Measurements from ENCODE around the gene TMEM232. TPM values are rescaled to one million over a fixed set of nuclear protein-coding genes. Genes with fewer than 3 reads are reported as not detected.

TMEM232 gene
- total RNA-seq, 1 experiment from 2014 or later: 1.6 TPM

DNA sequence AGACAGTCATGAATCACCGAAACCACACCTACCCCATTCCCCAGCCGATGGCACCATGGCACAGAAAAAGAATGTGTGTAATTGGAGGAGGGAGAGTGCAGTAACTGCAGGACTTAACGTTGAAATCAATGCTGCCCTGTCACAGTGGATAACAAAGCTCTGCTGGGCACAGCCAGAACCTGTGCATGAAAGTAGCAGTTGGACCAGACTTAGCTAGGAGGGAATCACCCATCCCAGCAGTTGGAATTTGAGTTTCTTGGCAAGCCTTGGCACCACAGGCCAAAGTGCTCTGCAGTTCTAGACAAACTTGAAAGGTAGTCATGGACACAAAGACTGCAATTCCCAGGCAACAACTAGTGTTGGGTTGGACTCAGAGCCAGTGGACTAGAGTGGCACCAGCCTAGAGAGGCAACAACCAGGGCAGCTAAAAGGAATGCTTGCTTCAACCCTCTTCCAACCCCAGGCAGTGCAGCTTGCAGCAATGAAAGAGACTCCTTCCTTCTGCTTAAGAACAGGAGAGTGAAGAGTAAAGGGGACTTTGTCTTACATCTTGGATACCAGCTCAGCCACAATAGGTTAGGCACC lies 19.1 kb downstream of the TMEM232 start:
- Histone ChIP-seq H2AK5ac (ENCODE audit: insufficient read length, low read length) (no peak overlapping the region), H4K5ac (ENCODE audit: insufficient read length, low read depth, low read length) (no peak overlapping the region), H3K27ac (ENCODE audit: insufficient read length, low read depth, low read length) (no peak overlapping the region), H3K4ac (ENCODE audit: low read depth, low read length) (no peak overlapping the region), H2BK20ac (ENCODE audit: low read depth, low read length, poor library complexity, severe bottlenecking) (no peak overlapping the region), H3K4me1 (ENCODE audit: insufficient read depth, low read length) (no peaks in the 10 kb centered on the region), H3K14ac (ENCODE audit: insufficient read depth, low read length) (no peak overlapping the region; the same call in 1 of the 2 replicates), H2BK120ac (ENCODE audit: low read depth, low read length, poor library complexity, severe bottlenecking) (no peak overlapping the region), H2BK12ac (ENCODE audit: insufficient read length, low read depth, low read length) (no peak overlapping the region), H4K8ac (replicated peaks; ENCODE audit: insufficient read length, low read depth, low read length) (no peak overlapping the region), H3K23me2 (ENCODE audit: insufficient read length, low read depth, low read length, poor library complexity, severe bottlenecking) (no peaks in the 10 kb centered on the region), H3K79me2 (ENCODE audit: insufficient read depth, low read length) (no peaks in the 10 kb centered on the region), H3K4me2 (ENCODE audit: insufficient read depth, insufficient read length, low read length) (no peak overlapping the region), H3K23ac (ENCODE audit: insufficient read length, low read depth, low read length) (no peak overlapping the region), H3K56ac (ENCODE audit: insufficient read length, low read depth, low read length) (no peak overlapping the region), H3T11ph (ENCODE audit: low read length) (no peak overlapping the region), H4K20me1 (ENCODE audit: control insufficient read depth, insufficient read depth, insufficient read length) (no peaks in the 10 kb centered on the region), H2AFZ (ENCODE audit: low read length) (no peak overlapping the region), H3K9ac (ENCODE audit: extremely low read depth, insufficient read length, low read length) (no peak overlapping the region), H2BK5ac (ENCODE audit: insufficient read length, low read length) (no peak overlapping the region), H4K91ac (ENCODE audit: insufficient read length, low read depth, low read length) (no peak overlapping the region), H3K27me3 (ENCODE audit: insufficient read depth, low read length) (no peaks in the 10 kb centered on the region), H3K18ac (ENCODE audit: insufficient read length, low read depth, low read length) (no peak overlapping the region), H2BK15ac (ENCODE audit: low read depth, low read length) (no peak overlapping the region), H3K9me3 (ENCODE audit: control insufficient read depth, low read depth, low read length) (no peaks in the 10 kb centered on the region), H3K79me1 (ENCODE audit: insufficient read depth, low read depth, low read length, poor library complexity, severe bottlenecking) (no peaks in the 10 kb centered on the region)
- Mint-ChIP-seq H3K27me3 (ENCODE audit: low read depth) (no peaks in the 10 kb centered on the region), H3K4me1 (no peaks in the 10 kb centered on the region), H3K9me3 (no peaks in the 10 kb centered on the region), H3K4me3 (no peak overlapping the region), H3K27ac (no peak overlapping the region), H3K36me3 (ENCODE audit: insufficient read depth in 1 of 3, low read depth in 3 of 3) (no peaks in the 10 kb centered on the region)
- DNase-seq: no peak
- TF ChIP-seq, protein P1, sequence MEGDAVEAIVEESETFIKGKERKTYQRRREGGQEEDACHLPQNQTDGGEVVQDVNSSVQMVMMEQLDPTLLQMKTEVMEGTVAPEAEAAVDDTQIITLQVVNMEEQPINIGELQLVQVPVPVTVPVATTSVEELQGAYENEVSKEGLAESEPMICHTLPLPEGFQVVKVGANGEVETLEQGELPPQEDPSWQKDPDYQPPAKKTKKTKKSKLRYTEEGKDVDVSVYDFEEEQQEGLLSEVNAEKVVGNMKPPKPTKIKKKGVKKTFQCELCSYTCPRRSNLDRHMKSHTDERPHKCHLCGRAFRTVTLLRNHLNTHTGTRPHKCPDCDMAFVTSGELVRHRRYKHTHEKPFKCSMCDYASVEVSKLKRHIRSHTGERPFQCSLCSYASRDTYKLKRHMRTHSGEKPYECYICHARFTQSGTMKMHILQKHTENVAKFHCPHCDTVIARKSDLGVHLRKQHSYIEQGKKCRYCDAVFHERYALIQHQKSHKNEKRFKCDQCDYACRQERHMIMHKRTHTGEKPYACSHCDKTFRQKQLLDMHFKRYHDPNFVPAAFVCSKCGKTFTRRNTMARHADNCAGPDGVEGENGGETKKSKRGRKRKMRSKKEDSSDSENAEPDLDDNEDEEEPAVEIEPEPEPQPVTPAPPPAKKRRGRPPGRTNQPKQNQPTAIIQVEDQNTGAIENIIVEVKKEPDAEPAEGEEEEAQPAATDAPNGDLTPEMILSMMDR (conservative IDR thresholded peaks at IDR 0.05): no peak
- WGBS (ENCODE audit: extremely low coverage, insufficient read length, low lambda C conversion rate): no CpG with 5 or more reads among the region's 3 CpGs

All from H9 (cell line).